Lower leg skin (tissue), 4 donors: Measurements from ENCODE around the gene ARHGAP29. TPM values are rescaled to one million over a fixed set of nuclear protein-coding genes. Genes with fewer than 3 reads are reported as not detected.

Experiments used
- DNase-seq, 2 donors: peaks; one replicate each; pipeline ENCODE4 v3.0.0-alpha.2; 2019; ENCODE audit warnings: low spot score in 2 of 2
- H3K4me3 ChIP-seq: fragments of 200-600 bp; sonication (generic); 2 replicates; pipeline ENCODE4 v1.5.1; 2017; ENCODE audit warnings: mild to moderate bottlenecking, low read depth; ENCODE audit not compliant: poor library complexity, severe bottlenecking
- POLR2A ChIP-seq, 2 donors: fragments of 450-650 bp; IDR thresholded peaks; one replicate each; pipeline ENCODE4 v1.6.1; 2016 to 2017; ENCODE audit warnings: antibody characterized with exemption in 2 of 2, mild to moderate bottlenecking in 1 of 2, moderate library complexity in 1 of 2
- WGBS, 2 donors: methylation state at CpG; one replicate each; pipeline ENCODE4 v1.1.5; 2018; 5-methylcytosine and 5-hydroxymethylcytosine counted together
- intact Hi-C: fragments of 100-400 bp; cut with DNase I; formaldehyde crosslinking; loops from one replicate; pipeline ENCODE4 v1.15.0; 2023; ENCODE audit warnings: low total_unique reads
- total RNA-seq, 4 donors: library from RNA; depleted of rRNA; stranded (reverse); fragments of >200 nt; gene quantifications; one replicate each; pipeline ENCODE4 v1.1.0, GENCODE V29; 2016
- TF ChIP-seq, protein P1 (sequence below), 3 donors: fragments of 450-650 bp; IDR thresholded peaks; one replicate each; pipeline ENCODE4 v1.5.1; 2016; ENCODE audit warnings: antibody characterized with exemption in 3 of 3, mild to moderate bottlenecking in 3 of 3, moderate library complexity in 2 of 3

ARHGAP29 gene
- total RNA-seq, 4 donors from 2014 or later, result 30.1 to 49.5 (median 33.9) TPM

GRCh38 chr1:94209425-94209824 lies 28.0 kb downstream of the ARHGAP29 start:
- no peak for DNase-seq
- TF ChIP-seq, protein P1, sequence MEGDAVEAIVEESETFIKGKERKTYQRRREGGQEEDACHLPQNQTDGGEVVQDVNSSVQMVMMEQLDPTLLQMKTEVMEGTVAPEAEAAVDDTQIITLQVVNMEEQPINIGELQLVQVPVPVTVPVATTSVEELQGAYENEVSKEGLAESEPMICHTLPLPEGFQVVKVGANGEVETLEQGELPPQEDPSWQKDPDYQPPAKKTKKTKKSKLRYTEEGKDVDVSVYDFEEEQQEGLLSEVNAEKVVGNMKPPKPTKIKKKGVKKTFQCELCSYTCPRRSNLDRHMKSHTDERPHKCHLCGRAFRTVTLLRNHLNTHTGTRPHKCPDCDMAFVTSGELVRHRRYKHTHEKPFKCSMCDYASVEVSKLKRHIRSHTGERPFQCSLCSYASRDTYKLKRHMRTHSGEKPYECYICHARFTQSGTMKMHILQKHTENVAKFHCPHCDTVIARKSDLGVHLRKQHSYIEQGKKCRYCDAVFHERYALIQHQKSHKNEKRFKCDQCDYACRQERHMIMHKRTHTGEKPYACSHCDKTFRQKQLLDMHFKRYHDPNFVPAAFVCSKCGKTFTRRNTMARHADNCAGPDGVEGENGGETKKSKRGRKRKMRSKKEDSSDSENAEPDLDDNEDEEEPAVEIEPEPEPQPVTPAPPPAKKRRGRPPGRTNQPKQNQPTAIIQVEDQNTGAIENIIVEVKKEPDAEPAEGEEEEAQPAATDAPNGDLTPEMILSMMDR (IDR thresholded peaks at IDR 0.05), result no peak
- no peak for TF ChIP-seq POLR2A (IDR thresholded peaks at IDR 0.05)
- intact Hi-C loops, result no loop called here
- no peak overlapping the region for H3K4me3 ChIP-seq

DNA sequence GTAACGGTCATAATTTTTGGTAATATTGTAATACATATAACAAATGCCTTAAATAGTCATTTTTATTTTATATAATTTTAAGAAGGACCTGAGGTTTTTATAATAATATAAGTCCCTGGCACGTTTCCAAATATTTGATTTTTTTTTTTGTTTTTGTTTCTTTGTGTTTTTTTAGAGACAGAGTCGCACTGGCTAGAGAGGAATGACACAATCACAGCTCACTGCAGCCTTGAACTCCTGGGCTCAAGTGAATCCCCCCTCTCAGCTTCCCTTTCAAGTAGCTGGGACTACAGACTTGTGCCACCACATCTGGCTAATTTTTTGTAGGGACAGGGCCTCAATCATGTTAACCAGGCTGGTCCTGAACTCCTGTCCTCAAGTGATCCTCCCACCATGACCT lies 29.7 kb downstream of the ARHGAP29 start:
- no peak for DNase-seq
- TF ChIP-seq POLR2A (IDR thresholded peaks at IDR 0.05), result no peak
- TF ChIP-seq, protein P1 (IDR thresholded peaks at IDR 0.05), result no peak
- intact Hi-C loops, result no loop called here
- 62 to 68% methylated on average over 3 of the region's 3 CpGs for WGBS, 2 donors
- no peak overlapping the region for H3K4me3 ChIP-seq

GRCh38 chr1:94205639-94206038 lies 31.7 kb downstream of the ARHGAP29 start:
- H3K4me3 ChIP-seq, result no peak overlapping the region
- TF ChIP-seq POLR2A (IDR thresholded peaks at IDR 0.05), result no peak
- TF ChIP-seq, protein P1 (IDR thresholded peaks at IDR 0.05), result no peak
- WGBS, 2 donors, result 42 to 51% methylated on average over 1 of the region's 1 CpG
- intact Hi-C loops, result no loop called here
- no peak for DNase-seq

- 76 to 78% methylated on average over 6 of the region's 6 CpGs for WGBS, 2 donors
- no peak overlapping the region for H3K4me3 ChIP-seq
- TF ChIP-seq, protein P1 (IDR thresholded peaks at IDR 0.05), result no peak
- no peak for DNase-seq
- intact Hi-C loops, result no loop called here
These were observed 35.1 kb downstream of the ARHGAP29 start for GRCh38 chr1:94202241-94202640.

DNA sequence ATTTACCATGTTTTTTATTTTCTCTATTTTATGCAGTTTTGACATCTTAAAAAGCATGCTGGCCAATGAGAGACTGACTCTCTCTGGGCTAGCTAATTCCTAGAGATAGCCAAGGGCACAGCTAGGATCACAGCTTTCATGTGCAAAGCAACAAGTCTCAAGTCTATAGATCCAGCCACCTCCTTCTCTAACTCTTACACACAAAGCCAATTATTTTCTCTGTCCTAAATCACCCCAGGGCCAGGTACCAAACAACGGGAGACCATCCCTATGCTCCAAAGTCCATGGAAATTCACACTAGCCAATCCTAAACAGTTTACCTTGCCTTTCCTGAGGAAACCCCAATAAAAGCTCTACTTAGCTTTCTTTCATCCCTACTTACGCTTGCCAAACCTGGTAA lies 38.0 kb downstream of the ARHGAP29 start:
- TF ChIP-seq, protein P1 (IDR thresholded peaks at IDR 0.05), result no peak
- TF ChIP-seq POLR2A (IDR thresholded peaks at IDR 0.05), result no peak

DNA sequence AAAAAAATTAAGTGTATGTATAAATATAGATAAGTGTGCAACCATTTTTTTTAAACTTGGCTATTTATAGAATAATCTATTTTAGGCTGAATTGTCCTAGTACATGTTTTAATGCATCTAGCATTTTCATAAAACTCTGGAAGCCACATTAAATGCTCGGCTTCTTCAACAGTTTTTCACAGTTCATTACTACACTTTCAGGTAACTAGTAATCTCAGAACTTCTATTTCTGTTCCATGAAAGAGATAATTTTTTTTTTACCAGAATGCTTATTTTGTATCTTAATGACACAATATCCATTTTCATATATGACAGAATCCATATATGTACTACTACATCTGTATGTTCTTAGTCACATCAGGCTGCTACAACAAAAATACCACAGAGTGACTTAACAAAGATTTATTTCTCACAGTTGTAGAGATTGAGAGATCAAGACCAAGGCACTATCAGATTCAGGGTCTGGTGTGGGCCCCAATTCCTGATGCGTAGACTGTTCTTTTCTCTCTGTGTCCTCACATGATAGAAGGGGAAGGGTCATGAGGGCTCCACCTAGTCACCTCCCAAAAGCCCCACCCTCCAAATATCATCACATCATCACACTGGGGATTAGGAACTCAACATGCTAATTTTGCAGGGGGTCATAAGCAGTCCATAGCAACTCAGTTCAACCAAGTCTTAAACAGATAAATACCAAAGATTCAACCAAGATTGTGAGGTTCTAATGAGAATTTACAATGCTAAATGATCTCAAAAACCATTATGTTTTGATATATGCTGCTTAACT lies 43.1 kb downstream of the ARHGAP29 start:
- WGBS, 2 donors, result 89 to 92% methylated on average over 2 of the region's 2 CpGs
- no peak for DNase-seq
- H3K4me3 ChIP-seq, result no peak overlapping the region
- TF ChIP-seq, protein P1 (IDR thresholded peaks at IDR 0.05), result no peak
- no peak for TF ChIP-seq POLR2A (IDR thresholded peaks at IDR 0.05)
- intact Hi-C loops, result no loop called here

More for the DNA sequence above, 38.0 kb downstream of the ARHGAP29 start:
- 87 to 93% methylated on average over 2 of the region's 2 CpGs for WGBS, 2 donors
- intact Hi-C loops, result no loop called here
- no peak overlapping the region for H3K4me3 ChIP-seq
- no peak for DNase-seq
